GM12878 (cell line): ENCODE results near the gene RNLS. TPM values are rescaled to one million over a fixed set of nuclear protein-coding genes. Genes with fewer than 3 reads are reported as not detected.

Source experiments
- ATAC-seq: fragments of 200-7000 bp; cut with Tn5 transposase; 3 replicates; pipeline ENCODE4 v1.9.1; 2020; ENCODE audit warnings: mild to moderate bottlenecking, moderate library complexity
- BruUV-seq: library from RNA; stranded (reverse); fragments of 400-500 nt; replicated peaks from 2 replicates; lab custom pipeline; 2021; lab: Mats Ljungman, UMichigan
- CTCF ChIA-PET: fragments of 300-600 bp; sonication (Branson Sonifier 250); formaldehyde crosslinking; extraction: SDS; loops from one replicate; lab custom pipeline; 2021; ENCODE audit warnings: inconsistent platforms; lab: Yijun Ruan, JAX
- POLR2A ChIA-PET: fragments of 350-600 bp; formaldehyde crosslinking; extraction: SDS; loops from one replicate; lab custom pipeline; 2021; ENCODE audit warnings: inconsistent platforms; lab: Charles Lee
- RAD21 ChIA-PET: fragments of 300-600 bp; sonication (Branson Sonifier 250); formaldehyde crosslinking; loops from one replicate; lab custom pipeline; 2023; ENCODE audit warnings: antibody characterized with exemption; ENCODE audit not compliant: unreplicated experiment; lab: Charles Lee
- SMC1A ChIA-PET: fragments of 300-600 bp; sonication (Branson Sonifier 250); formaldehyde crosslinking; loops from one replicate; lab custom pipeline; 2023; ENCODE audit not compliant: unreplicated experiment, uncharacterized antibody; lab: Charles Lee
- DNase-seq: peaks from one replicate; pipeline ENCODE4 v3.0.0-alpha.2; 2011; ENCODE audit warnings: low read depth, low spot score
- FAIRE-seq: peaks from 3 replicates; lab custom pipeline; 2011; peaks lifted over from hg19 to GRCh38; lab: Jason Lieb, UNC
- H2AFZ ChIP-seq: 2 replicates; pipeline ENCODE4 v1.6.0; 2011; ENCODE audit warnings: low read depth, low read length, control low read depth; ENCODE audit not compliant: control insufficient read depth
- H3K27ac ChIP-seq: 2 replicates; pipeline ENCODE4 v1.5.1; 2011; ENCODE audit warnings: control low read depth; ENCODE audit not compliant: control insufficient read depth, insufficient read depth
- H3K27me3 ChIP-seq, 2 experiments: replicated peaks in 1 of 2; 2 replicates each; pipeline versions ENCODE4 v1.6.0 to v1.6.1; 2011; ENCODE audit warnings: low read length in 1 of 2; ENCODE audit not compliant: control insufficient read depth in 2 of 2, insufficient read depth in 2 of 2
- H3K36me3 ChIP-seq, 2 experiments: 2 replicates each; pipeline ENCODE4 v1.5.1; 2011; ENCODE audit warnings: low read length in 1 of 2; ENCODE audit not compliant: control insufficient read depth in 2 of 2, insufficient read depth in 2 of 2
- H3K4me1 ChIP-seq: 2 replicates; pipeline ENCODE4 v1.6.1; 2011; ENCODE audit warnings: mild to moderate bottlenecking, low read length, moderate library complexity, mixed read lengths; ENCODE audit not compliant: control insufficient read depth, insufficient read depth
- H3K4me2 ChIP-seq: 2 replicates; pipeline ENCODE4 v1.6.0; 2011; ENCODE audit warnings: control low read depth; ENCODE audit not compliant: control insufficient read depth, insufficient read depth
- H3K4me3 ChIP-seq: fragments of 200-600 bp; sonication (generic); 2 replicates; pipeline ENCODE4 v1.5.1; 2016
- H3K79me2 ChIP-seq: 2 replicates; pipeline ENCODE4 v1.6.0; 2011; ENCODE audit warnings: low read length; ENCODE audit not compliant: control insufficient read depth, insufficient read depth
- H3K9ac ChIP-seq: 2 replicates; pipeline ENCODE4 v1.8.0; 2011; ENCODE audit warnings: low read length, control low read depth, mixed read lengths; ENCODE audit not compliant: control insufficient read depth, insufficient read depth
- H3K9me3 ChIP-seq: replicated peaks from 3 replicates; pipeline ENCODE4 v1.5.1; 2011; ENCODE audit warnings: mild to moderate bottlenecking, low read length; ENCODE audit not compliant: control insufficient read depth, insufficient read depth
- H4K20me1 ChIP-seq: 2 replicates; pipeline ENCODE4 v1.6.0; 2011; ENCODE audit not compliant: control insufficient read depth, insufficient read depth
- CBX3 ChIP-seq: fragments of 200-600 bp; sonication (generic); IDR thresholded peaks from 2 replicates; pipeline ENCODE4 v1.6.1; 2016; ENCODE audit warnings: low read depth, borderline replicate concordance
- CBX5 ChIP-seq: sonication (generic); IDR thresholded peaks from 2 replicates; pipeline ENCODE4 v1.6.1; 2016; ENCODE audit warnings: low read depth, moderate library complexity, mild to moderate bottlenecking, inconsistent platforms
- HDAC2 ChIP-seq: fragments of 200-600 bp; sonication (generic); IDR thresholded peaks from 2 replicates; pipeline ENCODE4 v1.6.1; 2017
- MEF2A ChIP-seq: IDR thresholded peaks from 2 replicates; pipeline ENCODE4 v1.6.1; 2011; ENCODE audit warnings: low read depth, mild to moderate bottlenecking, low read length, moderate library complexity; ENCODE audit not compliant: insufficient read depth
- NBN ChIP-seq: fragments of 450-650 bp; IDR thresholded peaks from 2 replicates; pipeline ENCODE4 v1.6.1; 2016
- NRF1 ChIP-seq: conservative IDR thresholded peaks from 2 replicates; pipeline ENCODE4 v1.6.1; 2011; ENCODE audit warnings: mild to moderate bottlenecking, low read depth, low read length, improper control_type of control experiment
- RELA ChIP-seq: fragments of 450-650 bp; IDR thresholded peaks from 2 replicates; pipeline ENCODE4 v1.8.0; 2014; ENCODE audit warnings: borderline replicate concordance; ENCODE audit not compliant: partially characterized antibody
- SMARCA5 ChIP-seq: fragments of 450-650 bp; IDR thresholded peaks from 2 replicates; pipeline ENCODE4 v1.6.1; 2017; ENCODE audit warnings: mild to moderate bottlenecking
- TCF12 ChIP-seq: IDR thresholded peaks from 2 replicates; pipeline ENCODE4 v1.6.1; 2011; ENCODE audit warnings: low read depth, mild to moderate bottlenecking, low read length
- ZBED1 ChIP-seq: IDR thresholded peaks from 2 replicates; pipeline ENCODE4 v1.6.1; 2016; ENCODE audit warnings: borderline replicate concordance
- ZNF24 ChIP-seq: fragments of 450-650 bp; IDR thresholded peaks from 2 replicates; pipeline ENCODE4 v1.6.1; 2017; ENCODE audit warnings: antibody characterized with exemption, mild to moderate bottlenecking
- ZNF384 ChIP-seq: IDR thresholded peaks from 2 replicates; pipeline ENCODE4 v1.6.1; 2012; ENCODE audit warnings: low read depth, mild to moderate bottlenecking, low read length, improper control_type of control experiment, borderline replicate concordance
- WGBS: methylation state at CpG from one replicate; pipeline ENCODE4 v1.1.6; 2016; ENCODE audit warnings: low lambda C conversion rate; ENCODE audit not compliant: insufficient replicate concordance, insufficient coverage; ENCODE audit errors: missing lambda C conversion rate; 5-methylcytosine and 5-hydroxymethylcytosine counted together
- in situ Hi-C: fragments of 300-500 bp; cut with MboI; formaldehyde crosslinking; loops from 9 replicates; pipeline ENCODE4 v1.14.3; 2018; ENCODE audit warnings: mixed read lengths
- intact Hi-C: fragments of 100-400 bp; cut with micrococcal nuclease; formaldehyde crosslinking; loops from one replicate; pipeline ENCODE4 v1.14.2; 2022; ENCODE audit not compliant: unreplicated experiment
- polyA plus RNA-seq, 11 experiments: library from polyadenylated mRNA; depleted of rRNA in 4 of 11; unstranded in 6 of 11; stranded (reverse) in 5 of 11; fragments of >200 nt; fragmentation: Nextera tagmentation in 4 of 11; fragmentation: Illumina TruSeq in 1 of 11; extraction: Ambion mirVana in 4 of 11; extraction: Trizol in 1 of 11; gene quantifications; 1 replicate in 1 of 11; 2 replicates in 10 of 11; pipeline versions ENCODE4 v1.2.1 to v1.2.3, GENCODE V29; 2011 to 2016; ENCODE audit warnings: inconsistent platforms in 2 of 11, missing spikeins in 2 of 11, low read depth in 1 of 11
- total RNA-seq, 4 experiments: library from RNA; depleted of rRNA in 3 of 4; stranded (reverse); fragments of >200 nt in 3 of 4; fragmentation: Illumina TruSeq in 1 of 4; extraction: Trizol in 1 of 4; gene quantifications; 2 replicates each; pipeline versions ENCODE4 v1.2.1 to v1.2.3, GENCODE V29; 2013 to 2021
- TF ChIP-seq, protein P1 (sequence below): IDR thresholded peaks from 2 replicates; pipeline ENCODE4 v1.6.1; 2011; ENCODE audit warnings: borderline replicate concordance, low read depth, mild to moderate bottlenecking, moderate library complexity, mixed read lengths, low read length; ENCODE audit not compliant: insufficient read depth; ENCODE audit errors: extremely low read length
- TF ChIP-seq, protein P2 (sequence below): IDR thresholded peaks from 2 replicates; pipeline ENCODE4 v1.6.1; 2011; ENCODE audit warnings: low read depth, low read length, improper control_type of control experiment, borderline replicate concordance

RNLS gene
- total and polyA plus RNA-seq, 10 of the 15 experiments (the other 5 are each of a cell fraction or from before 2014, with no cell fraction given), result 3.4 to 6.7 (median 4.6) TPM

DNA sequence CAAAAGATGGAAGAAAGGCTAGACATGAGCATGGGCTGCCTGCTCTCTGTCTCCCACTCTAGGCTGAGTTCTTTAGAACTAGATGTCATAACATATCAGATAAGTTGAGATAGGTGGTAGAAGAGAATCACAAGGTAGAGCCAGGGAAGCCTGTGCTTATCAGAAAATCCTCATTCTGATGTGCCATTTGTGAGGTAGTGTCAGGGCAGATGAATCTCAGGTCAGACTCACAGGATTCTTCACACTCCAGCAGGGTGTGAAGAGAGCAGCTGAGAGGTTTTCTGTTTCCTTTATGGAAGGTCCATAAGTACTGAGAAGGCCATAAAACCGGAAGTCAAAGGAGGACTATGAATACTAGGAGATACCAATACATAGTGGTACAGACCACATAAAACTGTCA is 132.9 kb downstream of the RNLS start:
- Histone ChIP-seq H3K79me2 (no peaks in the 10 kb centered on the region), H3K4me1 (no peaks in the 10 kb centered on the region), H3K9me3 (no peaks in the 10 kb centered on the region), H3K4me2 (no peak overlapping the region), H3K9ac (no peak overlapping the region), H3K27ac (no peak overlapping the region), H3K4me3 (no peak overlapping the region), H3K27me3 (no peaks in the 10 kb centered on the region), H3K36me3 (no peaks in the 10 kb centered on the region)
- DNase-seq (no peak), ATAC-seq (no peak)
- SMC1A ChIA-PET, result no interaction called here
- BruUV-seq, result no TSS peak
- in situ Hi-C loops (no loop called here), intact Hi-C loops (no loop called here)
- TF ChIP-seq, protein P1, sequence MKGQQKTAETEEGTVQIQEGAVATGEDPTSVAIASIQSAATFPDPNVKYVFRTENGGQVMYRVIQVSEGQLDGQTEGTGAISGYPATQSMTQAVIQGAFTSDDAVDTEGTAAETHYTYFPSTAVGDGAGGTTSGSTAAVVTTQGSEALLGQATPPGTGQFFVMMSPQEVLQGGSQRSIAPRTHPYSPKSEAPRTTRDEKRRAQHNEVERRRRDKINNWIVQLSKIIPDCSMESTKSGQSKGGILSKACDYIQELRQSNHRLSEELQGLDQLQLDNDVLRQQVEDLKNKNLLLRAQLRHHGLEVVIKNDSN, result no peak
- TF ChIP-seq CBX5 (no peak), HDAC2 (no peak), RELA (no peak)
- TF ChIP-seq, all 136 proteins: peak for 0
- ChIA-PET POLR2A (no interaction called here), CTCF (interaction anchor here (0.6 kb wide), 1 partner anchor 10 kb away, joined by 4 read pairs; no protein-coding TSS in a partner anchor), RAD21 (no interaction called here)
- H2AFZ ChIP-seq, result no peak overlapping the region
- H4K20me1 ChIP-seq, result no peaks in the 10 kb centered on the region
- no peak for FAIRE-seq
- WGBS, result 82% methylated on average over 1 of the region's 1 CpG

DNA sequence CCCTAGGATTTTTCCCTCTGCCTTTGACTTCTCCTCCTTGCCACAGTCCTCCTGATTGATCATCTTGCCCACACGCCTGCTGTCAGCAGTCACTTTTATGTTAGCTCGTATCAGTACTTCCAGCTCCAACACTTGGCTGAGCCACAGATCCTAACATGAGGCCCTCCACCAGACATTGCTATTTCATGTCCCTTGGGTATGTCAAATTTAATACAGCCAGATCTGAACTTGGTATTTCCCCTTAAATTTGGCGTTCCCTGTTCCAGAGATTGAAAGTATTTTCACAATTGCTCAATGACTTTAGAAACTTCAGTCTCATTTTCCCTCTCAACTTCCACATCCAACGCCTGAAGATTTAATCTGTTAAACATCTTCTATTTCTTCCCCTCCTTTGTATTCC is 140.4 kb downstream of the RNLS start:
- H3K9ac ChIP-seq, result no peak overlapping the region
- ATAC-seq, result no peak
- H2AFZ ChIP-seq, result no peak overlapping the region
- POLR2A ChIA-PET, result interaction anchor here (0.6 kb wide), 1 partner anchor 1926 kb away, joined by 4 read pairs; no protein-coding TSS in a partner anchor
- SMC1A ChIA-PET, result no interaction called here
- no peak overlapping the region for H3K4me3 ChIP-seq
- in situ Hi-C loops, result no loop called here
- H3K27ac ChIP-seq, result no peak overlapping the region
- RAD21 ChIA-PET, result no interaction called here
- H3K27me3 ChIP-seq, result no peaks in the 10 kb centered on the region
- 49% methylated on average over 4 of the region's 4 CpGs for WGBS
- no peaks in the 10 kb centered on the region for H3K4me1 ChIP-seq
- no peak for TF ChIP-seq NBN
- TF ChIP-seq ZNF24, result no peak
- TF ChIP-seq TCF12, result no peak
- TF ChIP-seq, protein P2, sequence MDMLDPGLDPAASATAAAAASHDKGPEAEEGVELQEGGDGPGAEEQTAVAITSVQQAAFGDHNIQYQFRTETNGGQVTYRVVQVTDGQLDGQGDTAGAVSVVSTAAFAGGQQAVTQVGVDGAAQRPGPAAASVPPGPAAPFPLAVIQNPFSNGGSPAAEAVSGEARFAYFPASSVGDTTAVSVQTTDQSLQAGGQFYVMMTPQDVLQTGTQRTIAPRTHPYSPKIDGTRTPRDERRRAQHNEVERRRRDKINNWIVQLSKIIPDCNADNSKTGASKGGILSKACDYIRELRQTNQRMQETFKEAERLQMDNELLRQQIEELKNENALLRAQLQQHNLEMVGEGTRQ, result no peak
- no peak for TF ChIP-seq CBX3
- no peak for TF ChIP-seq HDAC2
- TF ChIP-seq MEF2A, result no peak
- TF ChIP-seq NRF1, result no peak
- no peak for TF ChIP-seq ZBED1
- no peak for TF ChIP-seq ZNF384
- TF ChIP-seq SMARCA5, result no peak
- no peak overlapping the region for H3K4me2 ChIP-seq
- no peaks in the 10 kb centered on the region for H4K20me1 ChIP-seq
- intact Hi-C loops, result no loop called here
- no peak for DNase-seq
- no TSS peak for BruUV-seq
- CTCF ChIA-PET, result no interaction called here
- H3K79me2 ChIP-seq, result no peaks in the 10 kb centered on the region
- no peaks in the 10 kb centered on the region for H3K9me3 ChIP-seq
- H3K36me3 ChIP-seq, result no peaks in the 10 kb centered on the region
- no peak for FAIRE-seq
